Left cardiac atrium (tissue), 4 donors: ENCODE results near the gene VAMP2. TPM values are rescaled to one million over a fixed set of nuclear protein-coding genes. Genes with fewer than 3 reads are reported as not detected.

Source experiments
- ATAC-seq, 2 donors: fragments of 200-7000 bp; cut with Tn5 transposase; one replicate each; pipeline ENCODE4 v1.9.1; 2020; ENCODE audit warnings: mild to moderate bottlenecking in 2 of 2, moderate library complexity in 2 of 2
- DNase-seq: peaks from one replicate; pipeline ENCODE4 v3.0.0-alpha.2; 2020
- intact Hi-C, 2 donors: fragments of 100-400 bp; cut with DNase I; formaldehyde crosslinking; loops; one replicate each; pipeline versions ENCODE4 v1.14.1 to v1.15.1; 2022 to 2023
- total RNA-seq, 2 donors: library from RNA; stranded (reverse); fragmentation: NEBNext Ultra II Directional; extraction: Animal tissue kit (Norgen Biotek cat#: 25700); gene quantifications; one replicate each; pipeline ENCODE4 v1.2.1, GENCODE V29; 2021
- donor health status: DM: no; HTN: yes; CAD: no.
- donor health status: DM: no; HTN: yes; CAD: no; lungs with severe emphysema.
- donor health status: DM: yes; HTN: yes; CAD: no.
- donor health status: Dilated cardiomyopathy.

VAMP2 gene
- total RNA-seq, 2 donors from 2014 or later: 59.1 to 72.3 TPM

GRCh38 chr17:8159459-8160223 is 3.1 kb downstream of the VAMP2 start:
- DNase-seq (peak; percentile 10), ATAC-seq (no peak)
- intact Hi-C loops: loop anchor here in 1 of 2 donors (5.0 kb wide), 1 partner anchor 37 kb away; the partner anchor contains the start of gene HES7

DNA sequence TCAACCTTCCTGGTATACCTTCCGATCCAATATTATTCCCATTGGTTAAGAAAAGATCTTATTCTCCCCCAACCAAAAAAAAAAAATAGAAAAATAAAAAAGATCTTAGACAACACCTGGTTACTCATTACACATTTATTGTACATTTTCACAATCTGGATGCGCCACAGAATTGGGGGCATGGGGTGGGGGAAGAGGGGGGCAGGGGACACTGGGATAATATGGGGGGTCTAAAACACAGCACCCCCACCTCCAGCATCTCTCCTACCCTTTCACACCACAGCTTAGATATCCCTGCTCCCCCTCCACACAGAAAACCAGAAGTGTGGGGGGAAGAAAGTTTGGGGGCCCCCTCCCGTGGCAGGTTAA is 3.7 kb downstream of the VAMP2 start:
- intact Hi-C loops: loop anchor here in 1 of 2 donors (5.0 kb wide), 1 partner anchor 37 kb away; the partner anchor contains the start of gene HES7
- no peak for DNase-seq
- no peak for ATAC-seq

GRCh38 chr17:8158267-8159031 is 4.3 kb downstream of the VAMP2 start:
- peak in 1 of 2 donors; percentile 3 for ATAC-seq
- peak; percentile 92 for DNase-seq
- intact Hi-C loops: loop anchor here in 1 of 2 donors (5.0 kb wide), 1 partner anchor 36 kb away; the partner anchor contains the start of gene HES7

DNA sequence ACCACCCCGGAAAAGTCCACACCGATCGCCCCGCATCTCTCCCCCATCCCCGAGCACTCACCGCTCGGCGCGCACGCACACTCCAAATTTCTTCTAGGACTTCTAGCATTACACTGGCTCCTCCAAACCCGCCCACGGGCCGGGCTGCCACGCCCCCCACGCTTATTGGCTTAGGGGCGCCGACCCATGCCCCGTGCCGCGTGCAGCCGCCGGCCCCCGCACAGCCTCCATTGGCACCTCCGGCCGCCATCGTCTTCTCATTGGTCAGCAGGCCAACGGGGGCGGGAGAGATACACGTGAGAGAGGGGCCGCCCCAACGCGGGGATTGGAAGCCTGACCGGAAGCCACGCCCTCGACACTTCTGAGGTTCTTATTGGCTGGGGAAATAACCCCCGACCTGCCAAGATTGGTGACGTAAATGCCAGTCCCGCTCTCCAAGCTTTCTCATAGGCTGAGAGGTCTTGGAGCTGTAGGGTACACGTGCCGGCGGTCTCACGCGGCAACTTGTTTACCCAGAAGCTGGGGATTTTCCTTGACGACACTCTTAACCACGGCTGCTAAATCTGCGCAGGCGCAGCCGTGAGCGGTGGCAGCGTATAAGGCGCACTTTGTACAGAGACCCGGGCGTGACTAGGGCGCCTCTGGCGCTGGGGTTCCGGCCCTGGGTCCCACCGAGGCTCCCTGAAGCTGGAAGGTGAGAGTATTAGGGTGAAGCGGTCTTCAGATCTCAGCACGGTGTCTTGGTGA is 6.3 kb downstream of the VAMP2 start:
- ATAC-seq (peak; percentile 65 to 67), DNase-seq (peak; percentile 100)
- intact Hi-C loops: loop anchor here in 1 of 2 donors (5.0 kb wide), 1 partner anchor 34 kb away; the partner anchor contains the start of gene HES7

GRCh38 chr17:8155996-8156245 is 6.8 kb downstream of the VAMP2 start:
- DNase-seq (no peak), ATAC-seq (no peak)
- intact Hi-C loops: loop anchor here in 1 of 2 donors (5.0 kb wide), 1 partner anchor 34 kb away; the partner anchor contains the start of gene HES7

GRCh38 chr17:8155231-8155995 is 7.3 kb downstream of the VAMP2 start:
- no peak for DNase-seq
- intact Hi-C loops: loop anchor here in 1 of 2 donors (5.0 kb wide), 1 partner anchor 33 kb away; the partner anchor contains the start of gene HES7
- no peak for ATAC-seq

DNA sequence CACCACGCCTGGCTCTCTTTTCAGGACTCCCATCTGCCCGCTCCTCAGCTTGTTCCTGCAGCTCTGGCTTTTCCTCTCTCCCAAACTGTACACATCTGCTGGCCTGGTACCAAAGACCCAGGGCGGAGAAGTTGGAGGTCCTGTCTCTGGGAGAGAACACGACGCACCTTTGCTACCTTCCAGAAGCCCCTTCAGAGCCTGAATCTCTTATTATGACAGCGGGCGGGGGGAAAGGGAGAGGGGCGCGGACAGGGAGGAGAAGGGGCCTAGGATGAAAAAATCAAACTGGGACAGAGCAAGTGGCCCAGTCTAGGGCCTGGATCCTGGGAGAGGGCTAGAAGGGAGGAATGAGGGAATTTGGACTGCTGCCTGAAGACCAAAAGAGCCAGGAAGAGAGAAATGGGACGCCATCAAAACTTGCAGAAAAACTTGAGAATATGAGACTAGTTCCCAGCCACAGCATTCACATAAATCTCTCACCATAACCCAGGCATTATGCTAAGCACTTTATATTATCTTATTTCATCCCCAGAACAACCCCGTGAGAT is 8.1 kb downstream of the VAMP2 start:
- no peak for ATAC-seq
- intact Hi-C loops: loop anchor here in 1 of 2 donors (5.0 kb wide), 1 partner anchor 32 kb away; the partner anchor contains the start of gene HES7

GRCh38 chr17:8153957-8154607 is 8.7 kb downstream of the VAMP2 start:
- ATAC-seq: peak; percentile 35 to 57
- intact Hi-C loops: no loop called here

More for the DNA sequence above, 8.1 kb downstream of the VAMP2 start:
- DNase-seq: no peak

DNA sequence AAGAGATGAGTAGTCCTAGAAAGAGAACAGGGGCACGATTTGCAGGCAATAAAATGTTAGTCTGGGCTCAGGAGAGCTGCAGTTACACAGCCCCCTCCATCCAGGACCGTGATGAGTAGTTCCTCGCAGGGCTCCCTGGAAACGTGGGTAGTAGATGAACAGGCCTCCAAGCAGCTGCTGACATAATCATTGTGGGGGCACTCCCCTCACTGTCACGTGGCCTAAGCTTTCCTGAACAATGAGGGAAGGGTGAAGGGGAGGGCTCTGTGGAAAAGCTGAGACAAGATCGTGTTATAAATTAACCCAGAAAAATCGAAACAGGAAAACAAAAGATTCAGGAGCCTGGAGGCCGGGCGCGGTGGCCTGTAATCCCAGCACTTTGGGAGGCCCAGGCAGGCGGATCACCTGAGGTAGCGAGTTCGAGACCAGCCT is 9.2 kb downstream of the VAMP2 start:
- peak; percentile 89 for DNase-seq
- intact Hi-C loops: no loop called here
- ATAC-seq: peak in 1 of 2 donors; percentile 27

More at GRCh38 chr17:8153957-8154607, 8.7 kb downstream of the VAMP2 start:
- peak; percentile 99 for DNase-seq

DNA sequence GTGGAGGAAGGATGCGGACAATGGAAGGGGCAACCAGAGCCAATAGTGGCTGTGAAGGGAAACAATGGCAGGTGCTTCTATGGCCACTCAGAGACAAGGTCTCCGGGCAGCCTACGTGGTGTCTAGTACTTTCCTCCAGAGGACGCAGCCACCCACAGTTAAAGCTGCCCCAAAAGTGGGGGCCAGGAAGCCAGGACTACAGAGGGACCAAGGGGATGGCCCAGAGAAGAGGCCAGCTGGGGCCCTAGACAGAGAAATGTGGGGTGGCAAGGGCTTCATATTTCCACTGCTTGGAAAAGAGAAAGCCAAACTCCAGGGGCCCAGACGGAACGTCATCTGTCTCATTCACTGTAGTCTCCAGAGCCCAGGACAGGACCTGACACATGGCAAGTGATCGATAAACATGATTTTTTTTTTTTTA is 9.7 kb downstream of the VAMP2 start:
- DNase-seq: no peak
- ATAC-seq: no peak
- intact Hi-C loops: no loop called here

- peak; percentile 98 for DNase-seq
- intact Hi-C loops: no loop called here
- peak; percentile 58 to 61 for ATAC-seq
These were observed 10.5 kb downstream of the VAMP2 start, which contains the start of gene PER1 for GRCh38 chr17:8152112-8152775. Gene PER1 (minus strand): TSS chr17:8152404. CDS start chr17:8150706, 1,698 bp downstream.

DNA sequence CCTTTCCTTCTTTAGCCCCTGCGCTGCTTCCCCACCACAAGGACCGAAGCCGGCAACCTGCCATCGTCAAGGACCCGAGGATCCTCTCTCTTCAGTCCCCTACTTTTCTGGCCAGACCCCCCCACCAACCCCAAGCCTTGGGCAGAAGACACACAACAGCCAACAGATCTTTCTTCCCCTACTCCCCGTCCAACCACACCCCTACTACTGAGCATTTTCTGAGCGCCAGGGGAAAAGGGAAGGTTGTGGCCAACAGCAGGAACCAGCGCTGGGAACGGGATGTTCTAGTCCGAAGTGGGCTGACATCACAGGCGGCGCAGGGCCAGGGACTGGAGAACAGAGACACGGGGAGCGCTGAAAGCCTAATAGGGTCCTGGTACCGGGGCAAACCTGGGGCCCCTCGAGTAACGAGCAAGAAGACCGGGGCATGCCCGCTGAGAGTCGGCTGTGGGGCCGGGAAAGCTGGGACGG is 11.1 kb downstream of the VAMP2 start:
- intact Hi-C loops: no loop called here
- DNase-seq: peak; percentile 92
- peak; percentile 9 to 20 for ATAC-seq

- ATAC-seq (peak; percentile 43 to 49), DNase-seq (peak; percentile 95)
- intact Hi-C loops: no loop called here
These were observed 11.6 kb downstream of the VAMP2 start for GRCh38 chr17:8151120-8151640.

- no peak for ATAC-seq
- no peak for DNase-seq
- intact Hi-C loops: no loop called here
These were observed 12.3 kb downstream of the VAMP2 start for GRCh38 chr17:8150194-8151119.

GRCh38 chr17:8149419-8150193 is 13.1 kb downstream of the VAMP2 start:
- DNase-seq (no peak), ATAC-seq (no peak)
- intact Hi-C loops: no loop called here
